ENCODE data around the gene MACROD2. TPM values are rescaled to one million over a fixed set of nuclear protein-coding genes. Genes with fewer than 3 reads are reported as not detected.

MACROD2 gene
- polyA plus RNA-seq, 1 donor (not counting 4 experiments of a cell fraction or from before 2014, with no cell fraction given) = 0.71 TPM

DNA sequence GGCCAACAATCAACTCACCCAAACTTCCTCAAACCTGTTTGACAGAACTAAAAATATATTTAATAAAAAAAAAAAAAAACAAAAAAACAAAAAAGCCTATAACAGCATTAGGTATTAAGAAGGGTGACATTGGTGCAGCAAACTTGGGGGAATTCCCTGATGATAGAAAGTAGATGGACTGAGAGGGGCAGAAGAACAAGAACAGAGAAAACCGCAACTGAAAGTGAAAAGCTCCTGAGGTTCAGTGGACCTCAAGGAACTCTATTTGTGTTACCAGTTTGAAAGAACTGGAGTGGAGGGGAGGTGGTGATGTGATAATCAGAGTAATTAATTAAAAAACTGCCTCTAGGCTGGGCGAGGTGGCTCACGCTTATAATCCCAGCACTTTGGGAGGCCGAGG lies 53.8 kb downstream of the MACROD2 start:
- Histone ChIP-seq H3K4me1 (ENCODE audit: control insufficient read depth, extremely low read depth, insufficient read depth, low read length) (no peaks in the 10 kb centered on the region), H3K4me2 (ENCODE audit: control insufficient read depth, extremely low read depth, insufficient read depth, low read depth, low read length) (no peak overlapping the region), H3K9me1 (ENCODE audit: control insufficient read depth, extremely low read depth, insufficient read depth, low read length) (no peaks in the 10 kb centered on the region), H3K9me3 (ENCODE audit: control insufficient read depth, low read depth, low read length) (no peaks in the 10 kb centered on the region), H3K4me3 (ENCODE audit: control insufficient read depth in 2 of 3, extremely low read depth in 1 of 3, insufficient read depth in 2 of 3, low read depth in 1 of 3, low read length in 3 of 3) (no peak overlapping the region), H2AFZ (ENCODE audit: control insufficient read depth, low read length) (no peak overlapping the region), H3K27me3 (ENCODE audit: control insufficient read depth, extremely low read depth, insufficient read depth, low read length) (no peaks in the 10 kb centered on the region), H3K79me2 (ENCODE audit: control insufficient read depth, insufficient read depth, low read length) (no peaks in the 10 kb centered on the region), H3K36me3 (ENCODE audit: control insufficient read depth in 2 of 2, extremely low read depth in 1 of 2, insufficient read depth in 2 of 2, low read length in 2 of 2) (no peaks in the 10 kb centered on the region), H3K9ac (ENCODE audit: control insufficient read depth, extremely low read depth, insufficient read depth, low read length) (no peak overlapping the region), H4K20me1 (ENCODE audit: control insufficient read depth, extremely low read depth, insufficient read depth, low read length) (no peaks in the 10 kb centered on the region), H3K27ac (ENCODE audit: control insufficient read depth, insufficient read depth, low read length) (no peak overlapping the region)
- no peak for FAIRE-seq
- no peak for DNase-seq (ENCODE audit: low read depth, low spot score)
- TF ChIP-seq, protein P1, sequence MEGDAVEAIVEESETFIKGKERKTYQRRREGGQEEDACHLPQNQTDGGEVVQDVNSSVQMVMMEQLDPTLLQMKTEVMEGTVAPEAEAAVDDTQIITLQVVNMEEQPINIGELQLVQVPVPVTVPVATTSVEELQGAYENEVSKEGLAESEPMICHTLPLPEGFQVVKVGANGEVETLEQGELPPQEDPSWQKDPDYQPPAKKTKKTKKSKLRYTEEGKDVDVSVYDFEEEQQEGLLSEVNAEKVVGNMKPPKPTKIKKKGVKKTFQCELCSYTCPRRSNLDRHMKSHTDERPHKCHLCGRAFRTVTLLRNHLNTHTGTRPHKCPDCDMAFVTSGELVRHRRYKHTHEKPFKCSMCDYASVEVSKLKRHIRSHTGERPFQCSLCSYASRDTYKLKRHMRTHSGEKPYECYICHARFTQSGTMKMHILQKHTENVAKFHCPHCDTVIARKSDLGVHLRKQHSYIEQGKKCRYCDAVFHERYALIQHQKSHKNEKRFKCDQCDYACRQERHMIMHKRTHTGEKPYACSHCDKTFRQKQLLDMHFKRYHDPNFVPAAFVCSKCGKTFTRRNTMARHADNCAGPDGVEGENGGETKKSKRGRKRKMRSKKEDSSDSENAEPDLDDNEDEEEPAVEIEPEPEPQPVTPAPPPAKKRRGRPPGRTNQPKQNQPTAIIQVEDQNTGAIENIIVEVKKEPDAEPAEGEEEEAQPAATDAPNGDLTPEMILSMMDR (optimal IDR thresholded peaks at IDR 0.05 in 1 of 3, IDR thresholded peaks at IDR 0.05 in 1 of 3, conservative IDR thresholded peaks at IDR 0.05 in 1 of 3; ENCODE audit: extremely low read depth in 1 of 3, insufficient read depth in 2 of 3, low read length in 3 of 3) = no peak
- TF ChIP-seq EZH2 (IDR thresholded peaks at IDR 0.05; ENCODE audit: low read length) = no peak
- dilution Hi-C loops (cut with MboI; ENCODE audit: extremely low pct_ligation_motif_present, low sequenced_read_pairs) = no loop called here

DNA sequence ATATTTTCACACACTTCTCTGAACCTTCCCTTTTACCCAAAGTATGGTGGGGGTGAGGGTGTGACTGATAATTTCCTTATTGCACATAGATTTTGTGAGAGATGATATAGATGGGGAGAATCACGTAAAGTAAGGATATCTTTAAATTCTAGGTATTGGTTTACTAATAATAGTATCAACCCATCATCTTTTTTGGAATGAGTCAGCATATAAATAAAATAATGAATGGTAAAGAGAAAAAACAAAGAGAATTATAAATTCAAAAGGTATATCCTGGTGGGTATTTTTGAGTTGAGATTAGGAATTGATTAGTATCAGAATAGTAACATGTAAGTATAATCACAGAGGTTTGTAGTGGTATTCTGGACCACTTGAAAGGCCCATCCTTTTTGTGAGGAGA lies 56.1 kb downstream of the MACROD2 start:
- H3K4me1 ChIP-seq (ENCODE audit: control insufficient read depth, extremely low read depth, insufficient read depth, low read length) = no peaks in the 10 kb centered on the region
- no peak overlapping the region for H2AFZ ChIP-seq (ENCODE audit: control insufficient read depth, low read length)
- TF ChIP-seq, protein P1 (optimal IDR thresholded peaks at IDR 0.05 in 1 of 3, IDR thresholded peaks at IDR 0.05 in 1 of 3, conservative IDR thresholded peaks at IDR 0.05 in 1 of 3; ENCODE audit: extremely low read depth in 1 of 3, insufficient read depth in 2 of 3, low read length in 3 of 3) = no peak
- TF ChIP-seq EZH2 (IDR thresholded peaks at IDR 0.05; ENCODE audit: low read length) = no peak
- no peak overlapping the region for H3K9ac ChIP-seq (ENCODE audit: control insufficient read depth, extremely low read depth, insufficient read depth, low read length)
- H3K27me3 ChIP-seq (ENCODE audit: control insufficient read depth, extremely low read depth, insufficient read depth, low read length) = no peaks in the 10 kb centered on the region
- H3K9me3 ChIP-seq (ENCODE audit: control insufficient read depth, low read depth, low read length) = no peaks in the 10 kb centered on the region
- no peak overlapping the region for H3K4me2 ChIP-seq (ENCODE audit: control insufficient read depth, extremely low read depth, insufficient read depth, low read depth, low read length)
- DNase-seq (ENCODE audit: low read depth, low spot score) = no peak
- dilution Hi-C loops (cut with MboI; ENCODE audit: extremely low pct_ligation_motif_present, low sequenced_read_pairs) = no loop called here
- no peak overlapping the region for H3K27ac ChIP-seq (ENCODE audit: control insufficient read depth, insufficient read depth, low read length)
- H3K36me3 ChIP-seq (ENCODE audit: control insufficient read depth in 2 of 2, extremely low read depth in 1 of 2, insufficient read depth in 2 of 2, low read length in 2 of 2) = no peaks in the 10 kb centered on the region
- H3K4me3 ChIP-seq (ENCODE audit: control insufficient read depth in 2 of 3, extremely low read depth in 1 of 3, insufficient read depth in 2 of 3, low read depth in 1 of 3, low read length in 3 of 3) = no peak overlapping the region
- no peaks in the 10 kb centered on the region for H4K20me1 ChIP-seq (ENCODE audit: control insufficient read depth, extremely low read depth, insufficient read depth, low read length)
- H3K79me2 ChIP-seq (ENCODE audit: control insufficient read depth, insufficient read depth, low read length) = no peaks in the 10 kb centered on the region
- H3K9me1 ChIP-seq (ENCODE audit: control insufficient read depth, extremely low read depth, insufficient read depth, low read length) = no peaks in the 10 kb centered on the region
- FAIRE-seq = no peak
